ENCODE results near the gene VPS26C. TPM values are rescaled to one million over a fixed set of nuclear protein-coding genes. Genes with fewer than 3 reads are reported as not detected.
A peak's percentile ranks its signal among the peaks of the same experiment; 100 is the strongest.

The VPS26C gene
- total and polyA plus RNA-seq, 10 of the 15 experiments (the other 5 are each of a cell fraction or from before 2014, with no cell fraction given), result 32.5 to 65.1 (median 48.0) TPM

DNA sequence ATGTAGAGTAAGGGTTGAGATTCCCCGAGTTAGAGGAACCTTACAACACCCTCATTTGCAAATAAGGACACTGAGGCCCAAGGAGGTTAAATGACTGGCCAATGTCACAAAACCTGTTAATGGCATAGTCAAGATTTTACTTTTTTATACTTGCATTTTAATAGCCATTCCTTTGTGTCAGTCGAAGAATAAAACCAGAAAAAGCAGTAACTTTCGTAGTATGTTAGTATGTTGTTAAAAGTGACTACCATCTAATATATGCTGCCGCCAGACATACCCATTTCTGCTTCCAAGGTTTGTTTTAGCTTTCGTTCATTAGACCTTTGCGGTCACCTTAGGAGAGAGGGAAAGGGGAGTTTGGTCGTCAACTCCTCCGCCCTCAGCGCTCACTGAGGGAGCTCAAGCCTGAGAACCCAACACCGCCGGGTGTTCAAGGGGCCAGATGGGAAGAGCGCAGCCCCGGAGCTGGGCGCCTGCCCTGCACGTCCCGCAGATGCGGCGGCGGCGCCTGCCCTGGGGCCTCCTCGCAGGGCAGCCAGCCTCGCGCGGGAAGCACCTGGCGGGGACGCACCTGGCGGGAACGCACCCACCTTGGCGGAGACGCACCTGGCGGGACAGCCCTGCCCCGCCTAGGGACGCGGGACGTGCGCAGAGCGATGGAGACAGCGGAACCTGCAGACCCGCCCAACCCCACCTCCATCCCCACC lies 466 bp downstream of the VPS26C start (continued):
- TF ChIP-seq, protein P1, sequence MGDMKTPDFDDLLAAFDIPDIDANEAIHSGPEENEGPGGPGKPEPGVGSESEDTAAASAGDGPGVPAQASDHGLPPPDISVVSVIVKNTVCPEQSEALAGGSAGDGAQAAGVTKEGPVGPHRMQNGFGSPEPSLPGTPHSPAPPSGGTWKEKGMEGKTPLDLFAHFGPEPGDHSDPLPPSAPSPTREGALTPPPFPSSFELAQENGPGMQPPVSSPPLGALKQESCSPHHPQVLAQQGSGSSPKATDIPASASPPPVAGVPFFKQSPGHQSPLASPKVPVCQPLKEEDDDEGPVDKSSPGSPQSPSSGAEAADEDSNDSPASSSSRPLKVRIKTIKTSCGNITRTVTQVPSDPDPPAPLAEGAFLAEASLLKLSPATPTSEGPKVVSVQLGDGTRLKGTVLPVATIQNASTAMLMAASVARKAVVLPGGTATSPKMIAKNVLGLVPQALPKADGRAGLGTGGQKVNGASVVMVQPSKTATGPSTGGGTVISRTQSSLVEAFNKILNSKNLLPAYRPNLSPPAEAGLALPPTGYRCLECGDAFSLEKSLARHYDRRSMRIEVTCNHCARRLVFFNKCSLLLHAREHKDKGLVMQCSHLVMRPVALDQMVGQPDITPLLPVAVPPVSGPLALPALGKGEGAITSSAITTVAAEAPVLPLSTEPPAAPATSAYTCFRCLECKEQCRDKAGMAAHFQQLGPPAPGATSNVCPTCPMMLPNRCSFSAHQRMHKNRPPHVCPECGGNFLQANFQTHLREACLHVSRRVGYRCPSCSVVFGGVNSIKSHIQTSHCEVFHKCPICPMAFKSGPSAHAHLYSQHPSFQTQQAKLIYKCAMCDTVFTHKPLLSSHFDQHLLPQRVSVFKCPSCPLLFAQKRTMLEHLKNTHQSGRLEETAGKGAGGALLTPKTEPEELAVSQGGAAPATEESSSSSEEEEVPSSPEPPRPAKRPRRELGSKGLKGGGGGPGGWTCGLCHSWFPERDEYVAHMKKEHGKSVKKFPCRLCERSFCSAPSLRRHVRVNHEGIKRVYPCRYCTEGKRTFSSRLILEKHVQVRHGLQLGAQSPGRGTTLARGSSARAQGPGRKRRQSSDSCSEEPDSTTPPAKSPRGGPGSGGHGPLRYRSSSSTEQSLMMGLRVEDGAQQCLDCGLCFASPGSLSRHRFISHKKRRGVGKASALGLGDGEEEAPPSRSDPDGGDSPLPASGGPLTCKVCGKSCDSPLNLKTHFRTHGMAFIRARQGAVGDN (IDR thresholded peaks at IDR 0.05), result no peak
- peak; percentile 15 for TF ChIP-seq MYC (IDR thresholded peaks at IDR 0.05; ENCODE audit: insufficient read depth, insufficient read length, insufficient replicate concordance, low read length, severe bottlenecking)
- no peak; the same call in 1 of the 2 replicates for TF ChIP-seq NR2F1 (conservative IDR thresholded peaks at IDR 0.05)
- no peak for TF ChIP-seq CHD4 (IDR thresholded peaks at IDR 0.05)
- TF ChIP-seq CHD1 (IDR thresholded peaks at IDR 0.05; ENCODE audit: low read depth, low read length), result peak; percentile 18; the same call in 1 of the 2 replicates
- no peak for TF ChIP-seq KLF5 (IDR thresholded peaks at IDR 0.05; ENCODE audit: partially characterized antibody)
- TF ChIP-seq ZNF24 (IDR thresholded peaks at IDR 0.05), result no peak
- TF ChIP-seq SMARCA5 (IDR thresholded peaks at IDR 0.05), result peak; percentile 59; the same call in 1 of the 2 replicates
- TF ChIP-seq IKZF1 (conservative IDR thresholded peaks at IDR 0.05), result no peak
- TF ChIP-seq, protein P2, sequence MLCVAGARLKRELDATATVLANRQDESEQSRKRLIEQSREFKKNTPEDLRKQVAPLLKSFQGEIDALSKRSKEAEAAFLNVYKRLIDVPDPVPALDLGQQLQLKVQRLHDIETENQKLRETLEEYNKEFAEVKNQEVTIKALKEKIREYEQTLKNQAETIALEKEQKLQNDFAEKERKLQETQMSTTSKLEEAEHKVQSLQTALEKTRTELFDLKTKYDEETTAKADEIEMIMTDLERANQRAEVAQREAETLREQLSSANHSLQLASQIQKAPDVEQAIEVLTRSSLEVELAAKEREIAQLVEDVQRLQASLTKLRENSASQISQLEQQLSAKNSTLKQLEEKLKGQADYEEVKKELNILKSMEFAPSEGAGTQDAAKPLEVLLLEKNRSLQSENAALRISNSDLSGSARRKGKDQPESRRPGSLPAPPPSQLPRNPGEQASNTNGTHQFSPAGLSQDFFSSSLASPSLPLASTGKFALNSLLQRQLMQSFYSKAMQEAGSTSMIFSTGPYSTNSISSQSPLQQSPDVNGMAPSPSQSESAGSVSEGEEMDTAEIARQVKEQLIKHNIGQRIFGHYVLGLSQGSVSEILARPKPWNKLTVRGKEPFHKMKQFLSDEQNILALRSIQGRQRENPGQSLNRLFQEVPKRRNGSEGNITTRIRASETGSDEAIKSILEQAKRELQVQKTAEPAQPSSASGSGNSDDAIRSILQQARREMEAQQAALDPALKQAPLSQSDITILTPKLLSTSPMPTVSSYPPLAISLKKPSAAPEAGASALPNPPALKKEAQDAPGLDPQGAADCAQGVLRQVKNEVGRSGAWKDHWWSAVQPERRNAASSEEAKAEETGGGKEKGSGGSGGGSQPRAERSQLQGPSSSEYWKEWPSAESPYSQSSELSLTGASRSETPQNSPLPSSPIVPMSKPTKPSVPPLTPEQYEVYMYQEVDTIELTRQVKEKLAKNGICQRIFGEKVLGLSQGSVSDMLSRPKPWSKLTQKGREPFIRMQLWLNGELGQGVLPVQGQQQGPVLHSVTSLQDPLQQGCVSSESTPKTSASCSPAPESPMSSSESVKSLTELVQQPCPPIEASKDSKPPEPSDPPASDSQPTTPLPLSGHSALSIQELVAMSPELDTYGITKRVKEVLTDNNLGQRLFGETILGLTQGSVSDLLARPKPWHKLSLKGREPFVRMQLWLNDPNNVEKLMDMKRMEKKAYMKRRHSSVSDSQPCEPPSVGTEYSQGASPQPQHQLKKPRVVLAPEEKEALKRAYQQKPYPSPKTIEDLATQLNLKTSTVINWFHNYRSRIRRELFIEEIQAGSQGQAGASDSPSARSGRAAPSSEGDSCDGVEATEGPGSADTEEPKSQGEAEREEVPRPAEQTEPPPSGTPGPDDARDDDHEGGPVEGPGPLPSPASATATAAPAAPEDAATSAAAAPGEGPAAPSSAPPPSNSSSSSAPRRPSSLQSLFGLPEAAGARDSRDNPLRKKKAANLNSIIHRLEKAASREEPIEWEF (IDR thresholded peaks at IDR 0.05; ENCODE audit: insufficient replicate concordance, low read depth, low read length), result no peak
- TF ChIP-seq USF2 (IDR thresholded peaks at IDR 0.05; ENCODE audit: borderline replicate concordance, low read depth, low read length), result no peak
- TF ChIP-seq TCF3 (IDR thresholded peaks at IDR 0.05; ENCODE audit: borderline replicate concordance, insufficient read depth, low read depth, low read length), result peak; percentile 85; the same call in 1 of the 2 replicates
- peak; percentile 32 for TF ChIP-seq SMAD1 (IDR thresholded peaks at IDR 0.05; ENCODE audit: low read depth, partially characterized antibody)
- no peak for TF ChIP-seq EED (IDR thresholded peaks at IDR 0.05; ENCODE audit: low read depth)
- TF ChIP-seq RCOR1 (conservative IDR thresholded peaks at IDR 0.05; ENCODE audit: low read depth, low read length), result no peak
